Measurements from ENCODE around the gene GCG.

Gene GCG

GRCh38 chr2:162152147-162152546 lies at the start of gene GCG:
Gene GCG, minus strand, starts transcription at chr2:162152247. Its CDS starts 3,069 bp downstream, at chr2:162149178.
- no peak for DNase-seq (ENCODE audit: low spot score)

GRCh38 chr2:162200636-162201035 lies 48.6 kb upstream of the GCG start:
- DNase-seq (ENCODE audit: low spot score) = no peak

GRCh38 chr2:162199913-162200312 lies 47.9 kb upstream of the GCG start:
- no peak for DNase-seq (ENCODE audit: low spot score)

- no peak for DNase-seq (ENCODE audit: low spot score)
Measured at GRCh38 chr2:162198239-162198638, 46.2 kb upstream of the GCG start.

GRCh38 chr2:162197069-162197825 lies 45.2 kb upstream of the GCG start:
- no peak for DNase-seq (ENCODE audit: low spot score)

GRCh38 chr2:162196638-162197037 lies 44.6 kb upstream of the GCG start:
- no peak for DNase-seq (ENCODE audit: low spot score)

- DNase-seq (ENCODE audit: low spot score) = no peak
Measured at GRCh38 chr2:162188451-162188850, 36.4 kb upstream of the GCG start.

- DNase-seq (ENCODE audit: low spot score) = no peak
Measured at GRCh38 chr2:162185541-162186232, 33.6 kb upstream of the GCG start.

GRCh38 chr2:162184821-162185450 lies 32.9 kb upstream of the GCG start:
- DNase-seq (ENCODE audit: low spot score) = no peak

GRCh38 chr2:162184359-162184758 lies 32.3 kb upstream of the GCG start:
- DNase-seq (ENCODE audit: low spot score) = no peak

- DNase-seq (ENCODE audit: low spot score) = no peak
Measured at GRCh38 chr2:162182395-162182794, 30.3 kb upstream of the GCG start.

- no peak for DNase-seq (ENCODE audit: low spot score)
Measured at GRCh38 chr2:162177301-162177700, 25.3 kb upstream of the GCG start.

GRCh38 chr2:162175714-162176113 lies 23.7 kb upstream of the GCG start:
- DNase-seq (ENCODE audit: low spot score) = no peak

- DNase-seq (ENCODE audit: low spot score) = no peak
Measured at GRCh38 chr2:162174746-162175145, 22.7 kb upstream of the GCG start.

GRCh38 chr2:162172802-162173370 lies 20.8 kb upstream of the GCG start:
- DNase-seq (ENCODE audit: low spot score) = no peak

GRCh38 chr2:162166745-162167144 lies 14.7 kb upstream of the GCG start:
- no peak for DNase-seq (ENCODE audit: low spot score)

GRCh38 chr2:162166174-162166573 lies 14.1 kb upstream of the GCG start:
- no peak for DNase-seq (ENCODE audit: low spot score)

- no peak for DNase-seq (ENCODE audit: low spot score)
Measured at GRCh38 chr2:162164802-162165201, 12.8 kb upstream of the GCG start.

GRCh38 chr2:162159446-162159845 lies 7.4 kb upstream of the GCG start:
- no peak for DNase-seq (ENCODE audit: low spot score)

GRCh38 chr2:162156149-162156548 lies 4.1 kb upstream of the GCG start:
- DNase-seq (ENCODE audit: low spot score) = no peak

GRCh38 chr2:162155093-162155492 lies 3.0 kb upstream of the GCG start:
- no peak for DNase-seq (ENCODE audit: low spot score)

GRCh38 chr2:162153608-162154224 lies 1.7 kb upstream of the GCG start:
- peak; percentile 25 for DNase-seq (ENCODE audit: low spot score)

All from germinal center (tissue), 1 donor.